Stimulated activated CD4-positive, alpha-beta T cell treated with anti-CD3 and anti-CD28 coated beads, Interleukin-12 subunit alpha, Interleukin-12 subunit beta, amount 100 ng/mL, for 48 hours (primary cell): ENCODE results near the gene RAD51B.
"Not testable (repeated sequence)": the region's sequence is repeated elsewhere in the genome, so short reads cannot be mapped to it uniquely, and the experiment has no call there.

Source experiments
- DNase-seq, 3 donors: peaks; one replicate each; pipeline ENCODE4 v3.0.0-alpha.2; 2020; ENCODE audit warnings: low read depth in 2 of 3, low spot score in 1 of 3

RAD51B gene

GRCh38 chr14:68414121-68414520, 594.5 kb downstream of the RAD51B start:
- no peak for DNase-seq

GRCh38 chr14:68416171-68416570, 596.6 kb downstream of the RAD51B start:
- DNase-seq, result no peak

GRCh38 chr14:68417009-68417650, 597.6 kb downstream of the RAD51B start:
- DNase-seq, result no peak

- no peak for DNase-seq
Measured at GRCh38 chr14:68418174-68419118, 598.9 kb downstream of the RAD51B start.

GRCh38 chr14:68420350-68420749, 600.8 kb downstream of the RAD51B start:
- no peak for DNase-seq

- no peak for DNase-seq
Measured at GRCh38 chr14:68421116-68421515, 601.5 kb downstream of the RAD51B start.

- no peak for DNase-seq
Measured at GRCh38 chr14:68423686-68424085, 604.1 kb downstream of the RAD51B start.

- DNase-seq, result no peak
Measured at GRCh38 chr14:68424443-68425172, 605.0 kb downstream of the RAD51B start.

- DNase-seq, result no peak
Measured at GRCh38 chr14:68426661-68427549, 607.3 kb downstream of the RAD51B start.

- DNase-seq, result no peak
Measured at GRCh38 chr14:68427550-68427890, 607.9 kb downstream of the RAD51B start.

GRCh38 chr14:68428900-68429299, 609.3 kb downstream of the RAD51B start:
- DNase-seq, result not testable (repeated sequence)

GRCh38 chr14:68434173-68434572, 614.6 kb downstream of the RAD51B start:
- DNase-seq, result not testable (repeated sequence)

- DNase-seq, result not testable (repeated sequence)
Measured at GRCh38 chr14:68435631-68436030, 616.1 kb downstream of the RAD51B start.

GRCh38 chr14:68439676-68440075, 620.1 kb downstream of the RAD51B start:
- DNase-seq, result no peak

- DNase-seq, result no peak
Measured at GRCh38 chr14:68440820-68441219, 621.2 kb downstream of the RAD51B start.

GRCh38 chr14:68441542-68441941, 622.0 kb downstream of the RAD51B start:
- DNase-seq, result no peak

- DNase-seq, result no peak
Measured at GRCh38 chr14:68442828-68443629, 623.5 kb downstream of the RAD51B start.

- no peak for DNase-seq
Measured at GRCh38 chr14:68444449-68445168, 625.0 kb downstream of the RAD51B start.
